NT2/D1 (cell line): ENCODE data around the gene RAB40B.

ENCODE experiments used
- YY1 ChIP-seq: IDR thresholded peaks from 2 replicates; pipeline ENCODE4 v1.6.1; 2011; ENCODE audit not compliant: insufficient read length, insufficient read depth
- ZNF274 ChIP-seq: IDR thresholded peaks from 2 replicates; pipeline ENCODE4 v1.6.1; 2011; ENCODE audit warnings: mild to moderate bottlenecking, low read depth, low read length

- TF ChIP-seq ZNF274 (no peak), YY1 (no peak)
Observed at GRCh38 chr17:82685291-82685690, 13.2 kb downstream of the RAB40B start.
